Rectal smooth muscle tissue (tissue), 1 donor: ENCODE data around the gene SERPINA9.

Experiments used
- H3K27ac ChIP-seq: one replicate; pipeline ENCODE4 v1.7.0; 2013; ENCODE audit warnings: low read depth, low read length, inconsistent platforms
- H3K27me3 ChIP-seq: one replicate; pipeline ENCODE4 v1.7.0; 2013; ENCODE audit warnings: low read length; ENCODE audit not compliant: control insufficient read depth, insufficient read depth
- H3K36me3 ChIP-seq: one replicate; pipeline ENCODE4 v1.7.0; 2013; ENCODE audit warnings: low read length; ENCODE audit not compliant: control insufficient read depth, insufficient read depth
- H3K4me1 ChIP-seq: one replicate; pipeline ENCODE4 v1.7.0; 2013; ENCODE audit warnings: low read length; ENCODE audit not compliant: control insufficient read depth, insufficient read depth
- H3K4me3 ChIP-seq: one replicate; pipeline ENCODE4 v1.7.0; 2013; ENCODE audit warnings: low read length
- H3K9ac ChIP-seq: one replicate; pipeline ENCODE4 v1.7.0; 2013; ENCODE audit warnings: low read length

Gene SERPINA9

DNA sequence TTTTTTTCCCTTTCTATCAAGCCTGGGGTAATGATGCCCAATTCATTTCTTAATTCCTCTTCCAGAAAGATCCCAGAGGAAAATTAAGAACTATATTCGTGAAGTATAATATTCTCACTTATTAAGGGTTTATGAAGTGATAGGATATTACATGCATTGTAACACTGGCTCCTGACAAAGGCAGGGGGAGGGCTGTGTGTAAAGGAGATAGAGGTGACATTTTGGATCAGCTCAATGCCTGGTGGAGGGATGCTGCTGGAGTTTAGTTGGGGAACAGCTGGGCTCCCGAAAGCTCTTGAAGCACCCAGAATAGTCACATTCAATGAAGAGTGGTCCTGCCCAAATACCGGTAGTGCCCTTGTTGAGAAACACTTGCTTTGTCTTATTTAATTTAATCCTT is 24.2 kb downstream of the SERPINA9 start:
- Histone ChIP-seq H3K27me3 (no peaks in the 10 kb centered on the region), H3K9ac (no peak overlapping the region), H3K4me3 (no peak overlapping the region), H3K4me1 (no peaks in the 10 kb centered on the region), H3K36me3 (no peaks in the 10 kb centered on the region), H3K27ac (no peak overlapping the region)

DNA sequence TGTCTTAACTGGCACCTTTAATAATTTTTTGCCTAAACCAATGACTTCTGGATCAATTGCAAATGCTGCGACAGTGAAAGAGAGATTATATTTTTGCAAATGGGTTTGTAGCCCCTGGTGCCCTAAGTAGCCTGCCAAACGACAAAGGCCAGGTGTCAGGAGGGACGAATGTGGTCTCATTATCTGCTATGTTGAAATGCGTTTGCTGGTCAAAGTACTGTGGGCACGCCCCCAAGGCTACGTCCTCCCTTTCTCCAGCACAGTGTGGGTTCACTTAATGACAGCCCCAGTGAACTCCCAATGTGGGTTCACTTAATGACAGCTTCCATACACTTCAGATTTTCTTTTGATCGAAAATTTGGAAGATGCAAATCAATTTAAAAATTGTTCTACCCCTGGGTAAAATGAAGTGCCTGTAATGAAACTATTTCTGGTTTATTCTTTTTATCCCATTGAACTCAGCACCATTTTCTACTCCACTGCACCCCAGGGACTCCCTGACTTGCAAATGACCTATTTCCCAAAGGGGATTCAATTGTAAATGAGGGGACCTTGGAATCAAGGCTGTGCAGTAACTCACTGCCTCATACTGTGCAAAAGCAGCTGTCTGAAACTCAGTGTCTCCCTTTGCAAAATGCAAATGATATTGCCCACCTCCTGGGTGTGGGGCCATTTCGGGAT is 24.8 kb downstream of the SERPINA9 start:
- no peaks in the 10 kb centered on the region for H3K27me3 ChIP-seq
- no peaks in the 10 kb centered on the region for H3K36me3 ChIP-seq
- no peak overlapping the region for H3K4me3 ChIP-seq

DNA sequence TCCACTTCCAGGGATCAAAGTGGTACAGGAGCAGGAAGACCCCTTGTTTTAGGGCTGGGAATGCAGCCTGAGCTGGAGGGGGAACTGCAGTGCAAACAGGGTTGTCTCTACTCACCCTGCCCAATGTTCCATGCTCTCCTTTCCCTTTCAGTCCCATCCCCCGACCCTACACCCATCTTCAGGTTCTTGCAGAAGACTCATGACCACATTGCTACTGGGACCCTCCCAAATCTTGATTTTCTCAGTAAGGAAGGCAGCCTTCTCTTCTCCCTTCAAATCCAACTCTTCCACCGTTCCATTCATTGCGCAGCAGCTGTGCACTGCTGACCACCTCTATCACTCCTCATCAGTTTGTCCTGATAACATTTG is 25.3 kb downstream of the SERPINA9 start:
- H3K9ac ChIP-seq: no peak overlapping the region
- no peak overlapping the region for H3K27ac ChIP-seq
- no peak overlapping the region for H3K4me3 ChIP-seq
- H3K4me1 ChIP-seq: no peaks in the 10 kb centered on the region
- no peaks in the 10 kb centered on the region for H3K27me3 ChIP-seq
- H3K36me3 ChIP-seq: no peaks in the 10 kb centered on the region

More for the DNA sequence above, 24.8 kb downstream of the SERPINA9 start:
- H3K4me1 ChIP-seq: no peaks in the 10 kb centered on the region
- H3K27ac ChIP-seq: no peak overlapping the region
- H3K9ac ChIP-seq: no peak overlapping the region

DNA sequence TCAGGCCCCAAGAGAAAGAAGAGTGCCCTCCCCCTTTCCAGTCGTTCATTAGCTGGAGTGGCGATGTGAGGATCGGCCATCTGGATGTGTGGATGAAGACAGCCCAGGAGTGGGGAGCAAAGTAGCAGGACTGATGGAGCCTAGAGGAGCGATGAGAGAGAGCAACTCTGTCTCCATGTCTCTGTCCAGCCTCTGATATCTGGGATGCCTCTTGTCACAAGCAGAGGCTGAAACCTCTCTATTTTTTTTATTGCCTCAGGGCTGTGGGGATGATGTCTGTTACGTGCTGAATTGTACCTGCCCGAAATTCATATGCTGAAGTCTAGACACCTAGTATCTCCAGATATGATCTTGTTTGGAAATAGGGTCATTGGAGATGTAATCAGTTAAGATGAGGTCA is 26.1 kb downstream of the SERPINA9 start:
- Histone ChIP-seq H3K9ac (no peak overlapping the region), H3K36me3 (no peaks in the 10 kb centered on the region), H3K27ac (no peak overlapping the region), H3K4me1 (no peaks in the 10 kb centered on the region), H3K4me3 (no peak overlapping the region), H3K27me3 (no peaks in the 10 kb centered on the region)

DNA sequence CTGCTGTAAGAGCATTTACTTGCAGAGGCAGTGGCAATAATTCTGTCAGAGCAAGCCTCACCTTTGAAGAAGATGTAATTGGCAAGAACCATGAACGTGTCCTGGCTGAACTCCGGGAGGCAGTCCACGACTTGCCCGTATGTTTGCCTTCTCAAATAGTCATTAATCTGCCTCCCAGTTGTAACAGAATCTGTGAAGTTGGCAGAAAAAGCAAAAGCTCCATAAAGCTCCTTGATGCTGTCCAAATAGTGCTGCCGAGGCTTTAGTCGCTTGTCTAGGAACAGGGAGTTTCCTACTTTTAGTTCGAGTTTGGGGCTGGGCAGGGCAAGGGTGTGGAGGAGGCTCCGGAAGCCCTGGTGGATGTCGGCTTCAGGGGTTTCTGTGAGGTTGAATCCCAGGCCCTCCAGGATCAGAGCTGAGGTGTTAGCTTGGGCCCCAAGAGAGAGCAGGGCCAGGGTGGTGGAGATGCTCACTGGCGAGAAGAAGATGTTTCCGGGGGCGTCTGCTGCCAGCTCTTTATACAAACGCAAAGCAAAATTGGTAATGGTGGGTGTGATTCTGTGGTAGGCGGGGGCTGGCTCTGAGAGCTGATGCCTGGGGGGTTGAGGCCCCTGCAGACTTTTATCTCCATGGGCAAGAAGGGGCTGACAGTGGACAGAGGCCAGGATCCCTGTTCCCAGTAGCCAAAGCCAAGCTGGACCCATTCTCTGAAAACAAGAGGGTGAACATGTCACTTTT is 27.8 kb downstream of the SERPINA9 start:
- no peak overlapping the region for H3K4me3 ChIP-seq
- no peak overlapping the region for H3K27ac ChIP-seq
- H3K4me1 ChIP-seq: no peaks in the 10 kb centered on the region
- no peaks in the 10 kb centered on the region for H3K27me3 ChIP-seq
- H3K36me3 ChIP-seq: no peaks in the 10 kb centered on the region
- no peak overlapping the region for H3K9ac ChIP-seq

GRCh38 chr14:94447206-94447605 is 28.8 kb downstream of the SERPINA9 start:
- Histone ChIP-seq H3K36me3 (no peaks in the 10 kb centered on the region), H3K4me1 (no peaks in the 10 kb centered on the region), H3K9ac (no peak overlapping the region), H3K27ac (no peak overlapping the region), H3K27me3 (no peaks in the 10 kb centered on the region), H3K4me3 (no peak overlapping the region)

- Histone ChIP-seq H3K4me3 (no peak overlapping the region), H3K36me3 (no peaks in the 10 kb centered on the region), H3K4me1 (no peaks in the 10 kb centered on the region), H3K9ac (no peak overlapping the region), H3K27me3 (no peaks in the 10 kb centered on the region), H3K27ac (no peak overlapping the region)
Measured at GRCh38 chr14:94446126-94446525, 29.9 kb downstream of the SERPINA9 start.

DNA sequence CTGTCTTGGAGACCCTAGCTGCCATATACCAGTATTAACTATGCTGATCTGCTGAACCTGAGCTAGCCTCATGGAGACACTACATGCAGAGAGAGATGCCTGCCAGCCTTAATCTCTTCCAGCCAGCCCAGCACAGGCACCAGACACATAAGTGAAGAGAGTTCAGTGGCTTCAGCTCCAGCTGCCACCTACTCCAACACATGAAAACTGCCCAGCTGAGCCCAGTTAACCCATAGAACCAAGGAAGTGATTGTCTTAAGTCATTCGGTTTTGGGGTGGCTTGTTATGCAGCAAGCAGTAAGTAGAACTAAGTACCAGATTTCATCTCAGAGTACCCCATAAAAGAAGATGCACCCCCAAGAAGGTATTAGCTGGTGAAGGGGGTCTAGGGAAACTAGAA is 31.0 kb downstream of the SERPINA9 start:
- Histone ChIP-seq H3K27ac (no peak overlapping the region), H3K36me3 (no peaks in the 10 kb centered on the region), H3K27me3 (no peaks in the 10 kb centered on the region), H3K4me1 (no peaks in the 10 kb centered on the region), H3K9ac (no peak overlapping the region), H3K4me3 (no peak overlapping the region)

- H3K27me3 ChIP-seq: no peaks in the 10 kb centered on the region
- H3K4me3 ChIP-seq: no peak overlapping the region
- H3K9ac ChIP-seq: no peak overlapping the region
- H3K4me1 ChIP-seq: no peaks in the 10 kb centered on the region
- no peaks in the 10 kb centered on the region for H3K36me3 ChIP-seq
- H3K27ac ChIP-seq: no peak overlapping the region
Measured at GRCh38 chr14:94441531-94442205, 34.3 kb downstream of the SERPINA9 start.

DNA sequence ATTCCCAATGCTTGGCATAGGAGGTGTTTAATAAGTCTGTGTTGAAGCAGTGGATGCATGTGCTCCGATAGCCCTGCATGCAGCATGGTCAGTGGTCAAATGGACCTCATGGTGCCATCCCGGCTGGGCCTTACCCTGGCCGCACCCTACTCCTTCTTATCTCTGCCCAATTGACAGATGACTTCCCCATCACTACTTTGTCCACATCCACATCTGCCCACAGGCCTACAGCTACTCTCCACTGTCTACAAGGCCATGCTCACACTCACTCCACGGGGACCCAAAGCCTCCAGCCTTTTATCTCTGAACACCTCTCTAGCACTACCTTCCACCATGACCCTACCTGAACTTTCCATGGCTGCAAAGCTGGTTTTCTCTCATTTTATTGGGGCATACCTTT is 34.9 kb downstream of the SERPINA9 start:
- Histone ChIP-seq H3K9ac (no peak overlapping the region), H3K27ac (no peak overlapping the region), H3K36me3 (no peaks in the 10 kb centered on the region), H3K27me3 (no peaks in the 10 kb centered on the region), H3K4me1 (no peaks in the 10 kb centered on the region), H3K4me3 (no peak overlapping the region)

DNA sequence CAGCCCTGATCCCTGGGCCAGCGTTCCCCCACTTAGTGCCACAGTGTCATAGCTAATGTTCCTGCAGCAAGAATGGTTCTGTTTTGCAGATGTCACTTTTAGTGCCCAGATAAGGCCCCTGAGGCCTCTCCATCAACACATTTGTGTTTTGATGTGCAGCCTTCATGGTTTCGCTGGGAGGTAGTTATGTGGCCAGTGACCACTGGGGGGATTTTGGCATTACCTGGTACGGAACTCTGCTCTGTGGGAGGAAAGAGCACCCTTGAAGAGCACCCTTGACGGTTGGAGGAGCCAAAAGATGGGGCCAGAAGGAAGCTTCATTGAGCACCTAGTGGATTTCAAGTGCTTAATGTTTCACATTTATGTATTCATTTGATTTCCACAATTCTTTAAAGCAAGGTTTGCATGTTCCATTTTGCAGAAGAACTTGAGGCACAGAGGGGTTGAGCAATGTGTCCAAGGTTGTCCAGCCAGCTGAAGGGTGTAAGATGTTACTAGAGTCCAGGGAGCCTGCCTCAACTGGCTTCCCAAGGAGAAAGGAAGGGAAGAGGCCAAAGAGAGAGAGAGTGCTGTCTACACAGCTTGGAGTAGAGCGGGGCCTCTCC is 36.4 kb downstream of the SERPINA9 start:
- H3K4me3 ChIP-seq: no peak overlapping the region
- no peaks in the 10 kb centered on the region for H3K27me3 ChIP-seq
- no peaks in the 10 kb centered on the region for H3K4me1 ChIP-seq
- H3K27ac ChIP-seq: no peak overlapping the region
- no peak overlapping the region for H3K9ac ChIP-seq
- no peaks in the 10 kb centered on the region for H3K36me3 ChIP-seq

DNA sequence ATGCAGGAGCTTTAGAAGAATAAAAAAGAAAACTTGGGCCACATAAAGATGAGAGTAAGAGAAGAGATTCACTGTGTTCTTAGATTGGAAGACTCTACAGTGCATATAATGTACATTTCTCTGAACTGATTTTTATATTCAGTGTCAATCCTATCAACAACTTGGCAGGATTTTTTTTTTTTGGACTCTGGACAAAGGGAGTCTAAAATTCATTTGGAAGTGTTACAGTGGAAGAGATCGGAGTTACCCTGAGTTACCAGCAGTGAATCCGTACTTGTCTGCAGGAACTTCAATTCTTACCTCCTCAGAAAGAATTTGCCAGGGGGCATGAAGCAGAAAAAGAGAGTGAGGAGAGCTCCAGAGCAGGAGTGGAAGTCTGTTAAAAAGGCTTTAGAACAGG is 47.4 kb downstream of the SERPINA9 start:
- H3K27ac ChIP-seq: no peak overlapping the region
- H3K4me1 ChIP-seq: no peaks in the 10 kb centered on the region
- H3K27me3 ChIP-seq: no peaks in the 10 kb centered on the region
- no peaks in the 10 kb centered on the region for H3K36me3 ChIP-seq
- H3K4me3 ChIP-seq: no peak overlapping the region
- H3K9ac ChIP-seq: no peak overlapping the region
